Liver (tissue), 9 donors: ENCODE measurements around the gene BUD13. TPM values are rescaled to one million over a fixed set of nuclear protein-coding genes. Genes with fewer than 3 reads are reported as not detected.

Experiments
- DNase-seq: peaks from one replicate; pipeline ENCODE4 v3.0.0-alpha.2; 2017; ENCODE audit warnings: low spot score
- H3K27ac ChIP-seq, 2 donors: one replicate each; pipeline ENCODE4 v1.7.0; 2013; ENCODE audit warnings: inconsistent platforms in 2 of 2, low read length in 2 of 2, control low read depth in 1 of 2, low read depth in 1 of 2, mild to moderate bottlenecking in 1 of 2
- H3K27me3 ChIP-seq, 4 donors: one replicate each; pipeline versions ENCODE4 v1.6.1 to v1.7.0; 2013; ENCODE audit warnings: low read length in 3 of 4, inconsistent platforms in 1 of 4, mild to moderate bottlenecking in 1 of 4, moderate library complexity in 1 of 4; ENCODE audit not compliant: control insufficient read depth in 4 of 4, insufficient read depth in 4 of 4
- H3K36me3 ChIP-seq, 4 donors: one replicate each; pipeline versions ENCODE4 v1.6.1 to v1.7.0; 2013; ENCODE audit warnings: low read length in 3 of 4, mild to moderate bottlenecking in 3 of 4, low read depth in 1 of 4, moderate library complexity in 1 of 4; ENCODE audit not compliant: control insufficient read depth in 4 of 4, insufficient read depth in 3 of 4
- H3K4me1 ChIP-seq, 4 donors: one replicate each; pipeline versions ENCODE4 v1.6.1 to v1.7.0; 2013; ENCODE audit warnings: low read length in 3 of 4, mild to moderate bottlenecking in 3 of 4, moderate library complexity in 1 of 4; ENCODE audit not compliant: control insufficient read depth in 4 of 4, insufficient read depth in 4 of 4
- H3K4me3 ChIP-seq, 3 donors: one replicate each; pipeline versions ENCODE4 v1.6.1 to v1.7.0; 2013; ENCODE audit warnings: low read length in 3 of 3, control low read depth in 1 of 3, low read depth in 1 of 3, mild to moderate bottlenecking in 1 of 3
- H3K9ac ChIP-seq, 2 donors: one replicate each; pipeline ENCODE4 v1.7.0; 2013; ENCODE audit warnings: low read length in 2 of 2, mild to moderate bottlenecking in 2 of 2, moderate library complexity in 2 of 2, control low read depth in 1 of 2, low read depth in 1 of 2
- H3K9me3 ChIP-seq, 4 donors: one replicate each; pipeline versions ENCODE4 v1.6.1 to v1.7.0; 2013; ENCODE audit warnings: low read length in 3 of 4; ENCODE audit not compliant: control insufficient read depth in 4 of 4
- ATF3 ChIP-seq: IDR thresholded peaks from 2 replicates; pipeline ENCODE4 v1.6.1; 2016; ENCODE audit warnings: antibody characterized with exemption
- CTCF ChIP-seq: fragments of 150-350 bp; IDR thresholded peaks from 2 replicates; pipeline ENCODE4 v1.5.1; 2017; ENCODE audit warnings: improper control_type of control experiment, low read depth, low read length; ENCODE audit not compliant: missing input control
- EGR1 ChIP-seq, 2 donors: IDR thresholded peaks; 2 replicates each; pipeline ENCODE4 v1.6.1; 2016 to 2018; ENCODE audit warnings: antibody characterized with exemption in 2 of 2, low read depth in 2 of 2
- FOXA1 ChIP-seq: IDR thresholded peaks from 2 replicates; pipeline ENCODE4 v1.6.1; 2016; ENCODE audit warnings: antibody characterized with exemption
- FOXA2 ChIP-seq: IDR thresholded peaks from 2 replicates; pipeline ENCODE4 v1.6.1; 2016; ENCODE audit warnings: antibody characterized with exemption
- GABPA ChIP-seq, 2 donors: IDR thresholded peaks in 1 of 2; conservative IDR thresholded peaks in 1 of 2; 2 replicates each; pipeline ENCODE4 v1.6.1; 2016; ENCODE audit warnings: antibody characterized with exemption in 2 of 2, mild to moderate bottlenecking in 1 of 2, moderate library complexity in 1 of 2
- HNF4G ChIP-seq: IDR thresholded peaks from 2 replicates; pipeline ENCODE4 v1.6.1; 2016; ENCODE audit warnings: antibody characterized with exemption
- JUND ChIP-seq, 2 donors: IDR thresholded peaks; 2 replicates each; pipeline ENCODE4 v1.6.1; 2016; ENCODE audit warnings: antibody characterized with exemption in 2 of 2
- MAX ChIP-seq: IDR thresholded peaks from 2 replicates; pipeline ENCODE4 v1.6.1; 2016; ENCODE audit warnings: antibody characterized with exemption
- REST ChIP-seq: IDR thresholded peaks from 2 replicates; pipeline ENCODE4 v1.6.1; 2016; ENCODE audit warnings: antibody characterized with exemption, mild to moderate bottlenecking
- RXRA ChIP-seq, 2 donors: IDR thresholded peaks; 2 replicates each; pipeline ENCODE4 v1.6.1; 2017 to 2018; ENCODE audit warnings: antibody characterized with exemption in 2 of 2, mild to moderate bottlenecking in 1 of 2
- SP1 ChIP-seq: IDR thresholded peaks from 2 replicates; pipeline ENCODE4 v1.6.1; 2018; ENCODE audit warnings: antibody characterized with exemption, mild to moderate bottlenecking
- TAF1 ChIP-seq: conservative IDR thresholded peaks from 2 replicates; pipeline ENCODE4 v1.6.1; 2016; ENCODE audit warnings: antibody characterized with exemption, mild to moderate bottlenecking
- YY1 ChIP-seq: IDR thresholded peaks from 2 replicates; pipeline ENCODE4 v1.6.1; 2016; ENCODE audit warnings: antibody characterized with exemption, mild to moderate bottlenecking
- ZBTB33 ChIP-seq: IDR thresholded peaks from 2 replicates; pipeline ENCODE4 v1.6.1; 2016; ENCODE audit warnings: antibody characterized with exemption
- WGBS: extraction: QIAGEN DNeasy Blood & Tissue Kit; methylation state at CpG from one replicate; pipeline ENCODE4 v1.1.7; 2013; 5-methylcytosine and 5-hydroxymethylcytosine counted together
- polyA plus RNA-seq, 2 donors: library from polyadenylated mRNA; stranded (reverse) in 1 of 2; unstranded in 1 of 2; fragments of 200-250 nt in 1 of 2; fragments of >200 nt in 1 of 2; fragmentation: Nextera tagmentation in 1 of 2; extraction: Ambion mirVana in 1 of 2; gene quantifications; one replicate each; pipeline versions ENCODE4 v1.2.1 to v1.2.3, GENCODE V29; 2013 to 2015
- total RNA-seq, 2 donors: library from RNA; depleted of rRNA; stranded (reverse); fragments of >200 nt; gene quantifications; one replicate each; pipeline ENCODE4 v1.2.3, GENCODE V29; 2014
- donor health status: healthy.
- donor health status: healthy.
- donor health status: healthy.
- donor health status: healthy.
- donor health status: healthy.

BUD13 gene
- total and polyA plus RNA-seq, 4 donors, result 3.9 to 7.4 (median 5.1) TPM

- H3K9me3 ChIP-seq, result no peaks in the 10 kb centered on the region
- TF ChIP-seq YY1, result no peak
- TF ChIP-seq ZBTB33, result no peak
- TF ChIP-seq JUND (IDR thresholded peaks at IDR 0.05), result no peak
- no peak for TF ChIP-seq TAF1
- no peak for TF ChIP-seq REST
- TF ChIP-seq SP1, result no peak
- no peak for TF ChIP-seq CTCF
- no peak for TF ChIP-seq ATF3
- TF ChIP-seq FOXA1, result no peak
- TF ChIP-seq EGR1 (IDR thresholded peaks at IDR 0.05; ENCODE audit: low read depth in 2 of 2), result no peak
- TF ChIP-seq GABPA (IDR thresholded peaks at IDR 0.05 in 1 of 2, conservative IDR thresholded peaks at IDR 0.05 in 1 of 2), result no peak
- TF ChIP-seq HNF4G, result no peak
- TF ChIP-seq RXRA (IDR thresholded peaks at IDR 0.05), result no peak
- no peak for TF ChIP-seq FOXA2
- TF ChIP-seq MAX, result no peak
- H3K9ac ChIP-seq, result no peak overlapping the region
- H3K27ac ChIP-seq, result no peak overlapping the region
- no peaks in the 10 kb centered on the region for H3K27me3 ChIP-seq
- DNase-seq, result no peak
- peaks cover 0 to 8% (median 3%) of the 10 kb centered on the region in 4 donors for H3K4me1 ChIP-seq
- H3K36me3 ChIP-seq, result no peaks in the 10 kb centered on the region
- WGBS, result 92% methylated on average over 4 of the region's 4 CpGs
- no peak overlapping the region for H3K4me3 ChIP-seq
These were observed 62.0 kb downstream of the BUD13 start for GRCh38 chr11:116710762-116711161.

GRCh38 chr11:116710001-116710674 lies 62.6 kb downstream of the BUD13 start:
- Histone ChIP-seq H3K9me3 (no peaks in the 10 kb centered on the region), H3K36me3 (no peaks in the 10 kb centered on the region), H3K27me3 (no peaks in the 10 kb centered on the region), H3K9ac (no peak overlapping the region), H3K27ac (no peak overlapping the region), H3K4me3 (no peak overlapping the region), H3K4me1 (peaks cover 0 to 8% (median 3%) of the 10 kb centered on the region in 4 donors)
- TF ChIP-seq REST, result no peak
- no peak for DNase-seq
- 59% methylated on average over 17 of the region's 17 CpGs for WGBS
